Right kidney (tissue), 1 donor: Measurements from ENCODE around the gene SOX1.

Source experiments
- DNase-seq: peaks from one replicate; pipeline ENCODE4 v3.0.0-alpha.2; 2016

SOX1 gene

DNA sequence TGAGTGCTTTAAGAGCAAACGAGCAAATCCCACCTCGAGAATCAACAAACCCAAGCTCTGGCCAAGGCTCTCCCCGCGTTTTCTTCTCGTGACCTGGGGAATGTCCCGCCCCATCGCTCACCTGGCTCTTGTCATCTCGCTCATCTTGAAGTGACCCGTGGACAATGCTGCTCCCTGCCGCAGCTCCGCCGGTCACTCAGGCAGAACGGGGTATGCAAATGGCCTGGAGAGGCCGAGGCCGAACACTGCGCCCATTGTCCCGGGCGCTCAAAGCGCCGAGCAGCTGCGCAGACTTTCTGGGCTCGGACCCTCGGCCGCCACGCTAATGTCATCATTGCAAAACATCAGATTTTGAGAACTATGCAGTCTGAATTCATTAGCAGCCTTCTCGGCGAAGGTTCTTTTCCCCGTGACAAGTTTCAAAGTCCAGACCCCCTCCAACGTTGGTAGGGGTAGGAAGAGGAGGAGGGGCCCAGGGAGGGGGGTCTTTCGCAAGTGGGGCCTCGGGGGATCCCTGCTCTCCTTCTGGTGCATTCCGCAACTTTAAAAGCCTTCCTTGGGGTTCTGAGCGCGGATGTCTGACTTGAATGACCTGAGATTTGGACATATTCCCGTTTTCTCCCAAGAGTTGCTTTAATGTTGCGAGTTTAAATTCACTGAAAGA is 39.7 kb downstream of the SOX1 start:
- DNase-seq = peak; percentile 47

DNA sequence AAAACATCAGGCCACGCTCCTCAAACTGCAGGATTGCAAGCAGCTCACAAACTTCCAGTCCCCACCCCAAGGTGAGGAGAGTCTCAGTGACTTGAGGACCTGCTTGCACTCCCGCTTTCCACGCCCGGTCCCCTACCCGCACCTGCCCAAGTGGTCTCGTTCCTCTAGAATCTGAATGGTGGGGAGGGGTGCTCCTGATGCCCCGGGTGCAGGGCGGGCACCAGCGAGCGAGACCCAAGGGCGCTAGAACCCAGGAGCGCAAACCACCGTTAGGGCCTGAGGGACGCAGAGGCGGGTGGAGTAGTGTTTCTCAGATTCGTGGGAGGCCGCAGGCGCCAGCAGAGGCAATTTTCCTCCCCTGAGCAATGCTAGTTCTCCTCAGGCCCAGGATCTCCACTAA is 40.3 kb downstream of the SOX1 start:
- DNase-seq = peak; percentile 16

DNA sequence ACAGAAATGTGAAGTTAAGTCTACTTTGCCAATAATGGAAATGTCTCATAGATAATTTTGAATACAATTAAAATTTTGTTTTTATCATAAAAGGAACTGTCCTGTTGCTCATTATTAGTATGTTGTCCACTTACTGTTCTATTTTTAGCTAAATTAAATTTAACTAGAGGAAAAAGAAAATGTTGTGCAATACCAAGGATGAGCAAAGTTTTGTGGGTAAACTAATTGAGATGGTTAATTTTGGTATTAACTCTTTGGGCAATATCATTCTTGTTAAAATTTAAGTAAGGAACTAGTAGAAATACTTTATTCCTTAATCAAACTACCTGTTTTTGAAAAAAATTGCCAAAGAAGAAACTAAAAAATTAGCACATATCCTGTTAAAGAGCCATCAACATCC is 43.5 kb downstream of the SOX1 start:
- DNase-seq = no peak

DNA sequence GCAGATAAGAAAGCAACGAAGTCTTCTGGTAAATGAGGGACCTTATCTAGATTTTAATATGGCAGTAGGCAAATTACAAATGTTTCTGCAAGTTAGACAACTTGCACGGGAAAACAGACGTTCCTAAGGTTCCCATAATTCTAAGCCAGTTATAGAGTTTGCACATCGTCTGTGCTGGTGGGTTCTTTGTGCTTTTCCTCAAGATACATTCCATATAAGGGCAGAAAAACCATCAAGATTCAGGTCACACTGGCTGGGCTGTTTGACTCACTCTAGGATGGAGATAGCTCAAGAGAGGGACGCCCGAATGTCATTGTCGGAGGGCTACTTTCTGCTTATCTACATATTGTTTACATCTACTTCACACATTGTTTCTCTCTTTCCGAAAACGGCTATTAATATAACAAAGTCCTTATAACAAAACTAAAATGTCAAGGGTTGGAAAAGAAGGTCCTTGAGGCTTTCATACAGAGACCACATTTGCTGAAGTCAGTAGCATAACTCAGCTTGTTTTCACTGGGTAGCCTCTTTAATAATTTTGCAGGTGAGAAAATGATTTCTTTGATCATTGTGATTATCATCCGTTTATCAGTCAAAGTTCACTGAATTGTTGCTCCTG is 44.4 kb downstream of the SOX1 start:
- no peak for DNase-seq

DNA sequence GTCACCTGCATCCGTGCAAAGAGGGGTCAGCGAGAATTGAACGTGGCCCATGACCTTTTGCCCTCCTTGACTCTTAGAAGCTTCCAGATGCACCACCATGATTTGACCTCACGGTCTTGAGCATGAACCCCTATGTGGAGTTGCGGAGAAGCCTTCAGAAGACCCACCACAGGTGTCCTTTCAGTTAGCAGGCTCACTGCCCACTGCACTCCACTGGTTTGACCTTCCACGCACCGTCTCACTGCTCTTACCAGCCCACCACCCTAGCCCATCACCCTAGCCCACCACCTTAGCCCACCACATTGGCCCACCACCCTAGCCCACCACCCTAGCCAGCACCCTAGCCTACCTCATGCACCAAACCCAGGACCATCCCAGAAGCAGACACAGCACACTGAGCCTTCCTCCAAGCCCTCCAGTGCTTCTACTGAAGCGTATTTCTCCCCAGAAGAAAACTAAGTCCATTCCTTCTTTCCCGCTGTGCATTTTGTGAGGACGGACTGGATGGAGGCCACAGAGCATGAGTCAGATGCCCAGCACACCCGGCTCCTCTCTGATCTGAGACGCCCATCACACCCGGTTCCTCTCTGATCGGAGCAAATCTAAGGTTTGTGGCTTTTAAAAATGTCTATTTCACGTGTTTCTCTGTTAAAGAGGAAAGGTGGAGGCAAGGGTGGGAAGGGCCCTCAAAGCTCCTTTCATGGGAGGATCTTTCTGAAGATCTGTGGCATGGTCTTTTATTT is 45.8 kb downstream of the SOX1 start:
- no peak for DNase-seq

DNA sequence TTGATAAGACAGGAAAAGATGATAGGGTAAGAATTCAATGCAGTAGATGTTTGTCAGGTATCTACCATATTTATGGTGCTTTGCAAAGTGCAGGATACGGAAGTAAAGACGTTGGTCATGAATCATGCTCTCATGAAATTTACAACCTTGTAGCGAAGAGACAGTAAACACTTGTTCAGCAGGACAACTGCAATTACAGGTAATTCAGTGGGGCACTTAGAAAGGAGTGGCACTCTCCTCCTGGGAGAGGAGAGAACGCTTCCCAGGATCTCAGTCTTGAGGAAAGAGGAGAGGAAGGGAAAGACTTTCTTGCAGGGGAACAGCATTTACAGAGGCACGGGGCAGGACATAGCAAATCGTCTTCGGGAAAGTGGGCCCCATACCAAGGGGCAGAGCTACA is 46.4 kb downstream of the SOX1 start:
- no peak for DNase-seq

DNA sequence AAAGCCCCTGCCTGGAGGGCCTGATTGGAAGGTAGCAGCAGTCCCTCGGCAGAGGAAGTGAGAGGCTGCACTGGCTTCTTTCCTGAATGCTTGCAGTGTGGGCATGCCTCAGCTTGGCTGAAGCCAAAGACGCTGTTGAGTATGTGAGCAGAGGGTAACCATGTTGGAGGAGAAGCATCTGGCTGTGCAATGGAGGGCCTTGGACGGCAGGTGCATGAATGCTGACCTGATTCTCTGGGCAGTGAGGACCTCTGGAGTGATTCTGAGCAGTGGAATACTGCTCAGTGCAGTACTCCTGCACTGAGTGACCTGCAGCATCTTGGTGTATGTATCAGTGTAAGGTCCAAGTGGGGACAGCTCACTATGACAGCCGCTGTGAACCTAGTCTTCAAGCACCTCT is 46.9 kb downstream of the SOX1 start:
- DNase-seq = no peak

DNA sequence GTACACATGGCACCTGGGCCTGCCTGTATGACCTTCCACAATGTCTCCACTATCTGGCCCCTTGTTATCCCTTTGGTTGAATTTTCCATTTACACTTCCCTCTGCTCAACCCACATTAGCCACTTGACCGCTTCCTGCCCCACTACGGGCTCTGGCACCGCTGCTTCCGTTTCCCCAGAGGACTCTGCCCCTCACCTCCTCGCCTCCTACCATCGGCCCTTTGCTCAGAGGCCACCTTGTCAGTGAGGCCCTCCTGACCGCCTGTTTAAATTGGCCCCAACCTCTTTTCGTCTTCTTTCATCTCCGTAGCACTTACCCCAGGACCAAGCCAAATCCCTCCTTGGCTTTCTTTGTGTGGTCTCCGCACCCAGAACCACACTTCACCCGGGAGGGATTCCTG is 47.4 kb downstream of the SOX1 start:
- no peak for DNase-seq

DNA sequence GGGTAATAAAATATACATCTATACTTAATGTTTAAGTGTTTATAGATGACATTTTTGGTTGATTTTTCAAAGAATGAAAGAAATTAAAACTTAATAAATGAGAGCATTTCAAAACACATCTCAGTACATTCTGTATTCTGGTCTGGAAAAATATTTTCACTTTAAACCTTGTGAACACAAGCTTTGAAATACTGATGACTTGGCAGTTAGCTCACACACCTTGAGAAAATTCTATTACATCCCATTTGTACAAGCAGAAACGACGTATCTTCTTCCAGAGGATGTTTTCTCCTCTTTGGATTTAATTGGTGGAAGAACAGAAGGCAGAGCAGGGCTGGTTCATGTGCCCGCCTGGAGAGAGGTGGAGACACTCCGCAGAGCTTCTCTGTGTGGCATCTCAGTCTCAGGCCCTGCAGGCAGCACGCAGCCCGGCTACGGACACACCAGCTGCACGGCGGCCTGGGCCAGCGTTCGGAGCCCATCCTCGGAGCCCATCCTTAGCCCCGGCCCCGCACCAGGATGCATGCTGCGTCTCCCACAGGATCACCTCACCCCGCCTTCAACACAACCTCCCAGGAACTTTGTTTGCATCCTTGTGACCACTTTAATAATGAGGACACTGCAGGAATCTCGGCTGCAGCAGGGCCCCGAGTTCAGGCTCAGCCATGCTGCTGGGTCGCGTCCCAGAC is 48.6 kb downstream of the SOX1 start:
- DNase-seq = no peak

DNA sequence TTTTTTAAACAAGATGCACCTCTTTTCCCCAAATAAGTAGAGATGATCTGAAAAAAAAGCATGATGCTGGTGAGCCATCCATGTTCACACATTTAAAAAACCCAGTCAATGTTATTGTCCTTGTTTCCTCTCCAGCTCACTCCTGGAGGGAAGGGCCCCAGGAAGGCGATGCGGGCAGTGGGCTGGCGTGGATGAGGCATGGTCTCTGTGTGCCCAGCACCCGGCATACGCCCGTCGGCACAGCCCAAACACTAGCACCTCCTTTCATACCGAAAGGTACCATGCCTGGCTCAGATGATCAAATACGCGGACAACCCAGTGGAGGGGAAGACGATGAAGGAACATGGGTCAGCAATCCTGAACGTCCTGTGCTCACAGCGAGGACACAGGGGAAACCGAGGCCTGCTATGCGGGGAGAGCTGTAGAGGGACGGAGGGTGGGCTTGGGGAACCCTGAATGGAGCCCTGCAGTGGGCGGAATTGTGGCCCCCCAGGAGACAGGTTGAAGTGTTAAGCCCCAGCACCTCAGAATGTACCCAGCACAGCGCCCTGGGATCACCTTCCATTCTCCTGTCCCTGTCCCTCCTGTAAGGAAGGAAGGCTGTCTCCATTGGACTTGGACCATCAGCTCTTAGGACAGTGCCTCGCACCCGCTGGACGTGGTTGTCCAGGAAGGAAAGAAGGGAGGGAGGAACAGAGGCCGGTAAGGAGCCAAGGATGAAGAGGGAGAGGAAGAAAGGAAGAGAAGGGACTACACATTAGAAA is 49.4 kb downstream of the SOX1 start:
- no peak for DNase-seq

DNA sequence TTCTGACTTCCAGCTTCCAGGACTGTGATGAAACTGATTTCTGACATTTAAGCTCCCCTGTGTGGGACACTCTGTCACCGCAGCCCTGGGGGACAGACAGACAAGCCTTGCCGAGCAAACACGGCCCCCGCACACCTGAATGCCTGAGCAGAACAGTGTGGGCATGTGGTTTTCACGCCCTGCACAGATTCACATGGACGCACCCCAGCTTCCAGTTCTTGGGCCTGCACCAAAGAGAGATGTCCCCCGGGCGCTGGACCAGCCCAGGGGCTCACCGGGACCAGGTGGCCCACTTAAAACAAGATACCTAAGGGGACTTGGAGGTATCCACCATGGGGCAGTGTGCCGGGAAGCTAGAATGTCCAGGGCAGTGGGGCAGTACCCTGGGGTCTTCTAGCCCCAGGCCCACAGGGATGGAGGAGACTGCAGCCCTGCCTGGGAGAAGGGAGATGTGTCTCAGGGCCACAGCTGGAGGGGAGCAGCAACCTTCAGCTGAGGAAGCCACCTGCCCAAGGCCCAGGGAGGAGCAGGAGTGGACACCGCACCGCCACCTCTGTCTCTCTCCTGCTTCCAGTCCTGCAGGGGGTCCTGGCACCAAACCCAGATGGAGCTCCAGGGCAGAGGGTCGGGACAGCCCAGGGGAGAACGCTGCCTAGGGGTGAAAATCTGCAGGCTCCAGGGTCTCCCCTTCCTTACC is 50.5 kb downstream of the SOX1 start:
- DNase-seq = no peak

DNA sequence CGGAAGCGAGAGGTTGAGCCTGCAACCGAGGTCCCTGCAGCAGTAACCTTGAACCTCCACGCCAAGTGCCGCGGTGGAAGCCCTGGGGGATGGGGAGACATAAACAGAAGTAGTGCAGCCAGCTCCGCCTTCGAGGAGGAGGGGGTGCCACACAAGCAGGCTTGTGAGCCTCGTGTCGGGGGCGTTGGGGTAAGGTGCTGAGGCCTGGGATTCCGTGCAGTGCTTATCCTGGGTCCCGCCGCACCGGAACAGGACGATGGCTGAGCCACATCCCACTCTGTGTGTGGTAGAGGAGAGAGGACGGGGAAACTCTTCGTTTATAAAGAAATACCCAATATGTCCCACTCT is 51.0 kb downstream of the SOX1 start:
- DNase-seq = no peak

DNA sequence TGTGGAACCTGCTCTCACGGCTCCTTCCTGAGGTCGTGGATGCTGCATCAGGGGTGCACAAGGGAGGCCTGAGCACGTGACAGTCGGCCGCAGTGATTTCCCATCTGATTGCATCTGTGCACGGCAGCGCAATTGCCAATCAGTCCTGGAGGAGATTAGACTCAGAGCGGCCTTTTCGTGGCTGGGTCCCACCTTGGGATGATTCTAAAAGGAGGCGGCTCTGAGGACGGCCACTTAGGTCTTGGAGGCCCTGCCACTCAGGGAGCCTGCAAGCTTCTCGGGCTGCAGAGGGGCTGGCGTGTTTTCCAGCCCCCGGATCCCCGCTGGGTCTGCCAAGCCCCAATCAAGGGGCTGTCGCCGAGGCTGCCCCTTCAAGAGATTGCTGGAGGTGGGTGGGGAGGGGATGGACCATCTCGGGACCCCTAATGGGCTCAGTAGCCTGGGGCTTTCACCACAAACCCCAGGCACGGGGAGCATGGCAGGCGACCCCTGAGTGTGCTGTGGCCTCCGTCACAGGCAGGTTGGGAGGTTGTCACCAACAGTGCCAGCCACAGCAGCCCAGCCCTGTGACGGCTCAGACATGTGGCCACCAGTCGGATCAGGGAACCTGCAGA is 51.6 kb downstream of the SOX1 start:
- DNase-seq = no peak

DNA sequence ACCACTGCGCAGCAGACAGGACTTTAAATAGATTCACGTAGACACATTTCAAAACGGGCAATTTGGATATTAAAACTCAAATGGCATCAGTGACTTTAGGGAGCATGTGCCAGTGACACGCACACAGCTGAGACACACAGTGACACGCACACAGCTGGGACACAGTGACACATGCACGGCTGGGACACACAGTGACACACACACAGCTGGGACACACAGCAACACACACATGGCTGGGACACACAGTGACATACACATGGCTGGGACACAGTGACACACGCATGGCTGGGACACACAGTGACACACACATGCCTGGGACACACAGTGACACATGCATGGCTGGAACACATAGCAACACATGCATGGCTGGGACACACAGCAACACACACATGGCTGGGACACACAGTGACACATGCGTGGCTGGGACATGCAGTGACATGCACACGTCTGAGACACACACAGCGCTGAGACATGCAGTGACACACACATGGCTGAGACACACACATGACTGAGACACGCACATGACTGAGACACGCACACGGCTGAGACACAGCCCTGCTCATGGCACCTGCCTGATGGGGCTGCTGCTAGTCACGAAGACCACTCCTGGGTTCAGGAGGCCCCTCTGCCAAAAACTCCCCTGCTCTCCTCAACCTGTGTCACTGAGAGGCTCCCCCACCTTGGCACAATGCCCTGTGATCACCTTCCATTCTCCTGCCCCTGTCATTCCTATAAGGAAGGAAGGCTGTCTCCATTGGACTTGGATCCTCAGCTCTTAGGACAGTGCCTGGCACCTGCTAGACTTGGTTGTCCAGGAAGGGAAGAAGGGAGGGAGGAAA is 52.5 kb downstream of the SOX1 start:
- DNase-seq = no peak

DNA sequence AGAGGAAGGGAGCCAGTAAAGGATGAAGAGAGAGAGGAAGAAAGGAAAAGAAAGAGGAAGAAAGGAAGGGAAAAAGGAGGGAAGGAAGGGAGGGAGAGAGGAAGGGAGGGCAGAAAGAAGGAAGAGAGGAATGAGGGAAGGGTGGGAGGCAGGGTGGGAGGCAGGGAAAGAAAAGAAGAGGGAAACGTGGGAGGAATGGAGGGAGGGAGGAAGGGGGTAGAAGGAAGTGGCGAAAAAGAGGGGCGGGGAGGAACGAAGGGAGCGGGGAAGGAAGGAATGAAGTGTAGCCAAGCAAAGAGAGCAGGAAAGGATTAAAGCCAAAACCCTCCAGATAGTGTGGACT is 53.1 kb downstream of the SOX1 start:
- no peak for DNase-seq
